Measurements from ENCODE around the gene AKAP8L.

- TF ChIP-seq CTCF (IDR thresholded peaks at IDR 0.05) (no peak), POLR2A (IDR thresholded peaks at IDR 0.05) (no peak)
Observed at GRCh38 chr19:15431396-15432017, 12.7 kb upstream of the AKAP8L start.

All from Peyer's patch (tissue), 4 donors.